Measurements from ENCODE around the gene CFAP299. TPM values are rescaled to one million over a fixed set of nuclear protein-coding genes. Genes with fewer than 3 reads are reported as not detected.

CFAP299 gene
- total RNA-seq, 2 experiments from 2014 or later = 0.63 to 3.7 TPM

DNA sequence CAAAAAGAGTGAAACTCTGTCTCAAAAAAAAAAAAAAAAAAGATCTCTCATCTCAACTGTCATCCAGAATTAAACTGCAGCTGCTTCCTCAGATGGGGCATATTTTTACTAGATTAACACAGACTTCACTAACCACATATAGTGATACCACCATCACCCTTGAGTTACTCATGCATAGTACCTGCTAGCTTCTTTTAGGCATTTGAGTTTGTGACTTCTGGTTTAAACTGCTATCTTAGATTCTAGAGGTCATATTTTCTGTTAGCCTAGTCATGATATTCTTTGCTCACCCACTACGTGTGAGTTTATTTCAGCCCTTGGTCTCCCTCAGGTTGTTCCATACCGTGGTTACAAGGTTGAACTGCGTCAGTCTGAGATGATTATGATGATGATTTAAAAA, 540.1 kb downstream of the CFAP299 start:
- peaks cover 83% of the 10 kb centered on the region for H3K36me3 ChIP-seq (ENCODE audit: insufficient read depth, low read length)
- POLR2A ChIA-PET = interaction anchor here (0.6 to 5.1 kb wide), 13 partner anchors 44 to 1755 kb away, joined by 3 to 25 read pairs (median 5); no protein-coding TSS in a partner anchor
- intact Hi-C loops (cut with micrococcal nuclease; ENCODE audit: unreplicated experiment) = loop anchor here (1.0 to 5.0 kb wide), 6 partner anchors 50 to 509 kb away; no protein-coding TSS in a partner anchor

DNA sequence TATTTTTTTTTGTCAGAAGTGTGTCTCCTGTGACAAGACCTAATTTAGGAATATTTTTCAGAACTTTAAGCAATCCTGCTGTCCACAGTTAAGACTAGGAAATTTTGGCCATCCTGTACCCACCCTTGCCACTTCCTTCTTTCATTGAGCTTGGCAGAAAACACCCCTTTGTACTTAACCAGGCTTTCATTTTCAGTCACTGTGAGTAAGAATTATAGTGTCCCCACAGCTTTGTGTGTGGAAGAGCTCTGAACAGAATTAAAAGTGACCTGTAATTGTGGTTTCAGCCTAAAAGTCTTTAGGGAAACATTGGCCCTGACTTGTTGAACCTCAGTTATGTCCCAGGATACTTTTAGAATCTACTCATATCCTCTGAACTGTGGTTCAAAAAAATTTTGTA, 541.3 kb downstream of the CFAP299 start:
- CTCF ChIA-PET (ENCODE audit: unreplicated experiment) = interaction anchor here (1.3 kb wide), 1 partner anchor 113 kb away, joined by 3 read pairs; no protein-coding TSS in a partner anchor
- intact Hi-C loops (cut with micrococcal nuclease; ENCODE audit: unreplicated experiment) = loop anchor here (1.0 to 5.0 kb wide), 2 partner anchors 175 to 390 kb away; no protein-coding TSS in a partner anchor

More for the DNA sequence above, 540.1 kb downstream of the CFAP299 start:
- Histone ChIP-seq H3K4me3 (ENCODE audit: low read depth, low read length, poor library complexity, severe bottlenecking) (no peak overlapping the region), H3K27ac (ENCODE audit: low read depth, low read length, poor library complexity, severe bottlenecking) (peak overlapping the region; percentile 98), H3K4me2 (ENCODE audit: low read length) (no peak overlapping the region; the same call in 1 of the 2 replicates), H4K20me1 (ENCODE audit: insufficient read depth, low read length) (no peaks in the 10 kb centered on the region), H3K9me3 (ENCODE audit: low read length) (peaks cover 72% of the 10 kb centered on the region), H2AFZ (ENCODE audit: low read length) (no peak overlapping the region), H3K79me2 (ENCODE audit: insufficient read depth, low read depth, low read length) (no peaks in the 10 kb centered on the region), H3K4me1 (ENCODE audit: insufficient read depth, low read length, poor library complexity, severe bottlenecking) (peaks cover 58% of the 10 kb centered on the region), H3K9me2 (ENCODE audit: insufficient read depth, low read length) (no peaks in the 10 kb centered on the region)
- CTCF ChIA-PET (ENCODE audit: unreplicated experiment) = interaction anchor here (0.6 kb wide), 1 partner anchor 22 kb away, joined by 3 read pairs; no protein-coding TSS in a partner anchor
- no peak for TF ChIP-seq EZH2phosphoT487 (IDR thresholded peaks at IDR 0.05; ENCODE audit: borderline replicate concordance, low read depth, low read length)
- no peak for TF ChIP-seq CTCF (conservative IDR thresholded peaks at IDR 0.05; ENCODE audit: low read length)
- DNase-seq (ENCODE audit: low spot score) = peak; percentile 98
- no TSS peak for BruUV-seq (replicated peaks)

More for the DNA sequence above, 541.3 kb downstream of the CFAP299 start:
- POLR2A ChIA-PET = interaction anchor here (0.5 to 5.1 kb wide), 18 partner anchors 20 to 395 kb away, joined by 3 to 57 read pairs (median 4); partner anchors contain the start of gene BMP3
- Histone ChIP-seq H4K20me1 (ENCODE audit: insufficient read depth, low read length) (no peaks in the 10 kb centered on the region), H3K79me2 (ENCODE audit: insufficient read depth, low read depth, low read length) (no peaks in the 10 kb centered on the region), H3K9me3 (ENCODE audit: low read length) (peaks cover 66% of the 10 kb centered on the region), H3K27ac (ENCODE audit: low read depth, low read length, poor library complexity, severe bottlenecking) (peak overlapping the region; percentile 98), H3K4me3 (ENCODE audit: low read depth, low read length, poor library complexity, severe bottlenecking) (peak overlapping the region; percentile 4), H3K4me2 (ENCODE audit: low read length) (peak overlapping the region; percentile 58), H3K4me1 (ENCODE audit: insufficient read depth, low read length, poor library complexity, severe bottlenecking) (peaks cover 58% of the 10 kb centered on the region), H3K36me3 (ENCODE audit: insufficient read depth, low read length) (peaks cover 82% of the 10 kb centered on the region), H3K9me2 (ENCODE audit: insufficient read depth, low read length) (no peaks in the 10 kb centered on the region), H2AFZ (ENCODE audit: low read length) (peak overlapping the region; percentile 90)
- TF ChIP-seq EZH2phosphoT487 (IDR thresholded peaks at IDR 0.05; ENCODE audit: borderline replicate concordance, low read depth, low read length) (no peak), CTCF (conservative IDR thresholded peaks at IDR 0.05; ENCODE audit: low read length) (no peak)
- DNase-seq (ENCODE audit: low spot score) = peak; percentile 67
- no TSS peak for BruUV-seq (replicated peaks)
